LNCaP clone FGC (cell line): ENCODE measurements around the gene SASH1.

Experiments used
- DNase-seq: peaks from one replicate; pipeline ENCODE4 v3.0.0-alpha.2; 2011; ENCODE audit warnings: low read depth
- H3K4me3 ChIP-seq: 2 replicates; pipeline ENCODE4 v1.5.1; 2011; ENCODE audit warnings: mild to moderate bottlenecking, low read depth, low read length, control low read depth
- TF ChIP-seq, protein P1 (sequence below): IDR thresholded peaks from 2 replicates; pipeline ENCODE4 v1.5.1; 2012; ENCODE audit warnings: mild to moderate bottlenecking; ENCODE audit not compliant: control insufficient read depth, insufficient read depth; ENCODE audit errors: extremely low read depth

Gene SASH1

GRCh38 chr6:148507774-148508173 lies 165.1 kb downstream of the SASH1 start:
- H3K4me3 ChIP-seq: no peak overlapping the region
- TF ChIP-seq, protein P1, sequence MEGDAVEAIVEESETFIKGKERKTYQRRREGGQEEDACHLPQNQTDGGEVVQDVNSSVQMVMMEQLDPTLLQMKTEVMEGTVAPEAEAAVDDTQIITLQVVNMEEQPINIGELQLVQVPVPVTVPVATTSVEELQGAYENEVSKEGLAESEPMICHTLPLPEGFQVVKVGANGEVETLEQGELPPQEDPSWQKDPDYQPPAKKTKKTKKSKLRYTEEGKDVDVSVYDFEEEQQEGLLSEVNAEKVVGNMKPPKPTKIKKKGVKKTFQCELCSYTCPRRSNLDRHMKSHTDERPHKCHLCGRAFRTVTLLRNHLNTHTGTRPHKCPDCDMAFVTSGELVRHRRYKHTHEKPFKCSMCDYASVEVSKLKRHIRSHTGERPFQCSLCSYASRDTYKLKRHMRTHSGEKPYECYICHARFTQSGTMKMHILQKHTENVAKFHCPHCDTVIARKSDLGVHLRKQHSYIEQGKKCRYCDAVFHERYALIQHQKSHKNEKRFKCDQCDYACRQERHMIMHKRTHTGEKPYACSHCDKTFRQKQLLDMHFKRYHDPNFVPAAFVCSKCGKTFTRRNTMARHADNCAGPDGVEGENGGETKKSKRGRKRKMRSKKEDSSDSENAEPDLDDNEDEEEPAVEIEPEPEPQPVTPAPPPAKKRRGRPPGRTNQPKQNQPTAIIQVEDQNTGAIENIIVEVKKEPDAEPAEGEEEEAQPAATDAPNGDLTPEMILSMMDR: no peak
- DNase-seq: no peak

DNA sequence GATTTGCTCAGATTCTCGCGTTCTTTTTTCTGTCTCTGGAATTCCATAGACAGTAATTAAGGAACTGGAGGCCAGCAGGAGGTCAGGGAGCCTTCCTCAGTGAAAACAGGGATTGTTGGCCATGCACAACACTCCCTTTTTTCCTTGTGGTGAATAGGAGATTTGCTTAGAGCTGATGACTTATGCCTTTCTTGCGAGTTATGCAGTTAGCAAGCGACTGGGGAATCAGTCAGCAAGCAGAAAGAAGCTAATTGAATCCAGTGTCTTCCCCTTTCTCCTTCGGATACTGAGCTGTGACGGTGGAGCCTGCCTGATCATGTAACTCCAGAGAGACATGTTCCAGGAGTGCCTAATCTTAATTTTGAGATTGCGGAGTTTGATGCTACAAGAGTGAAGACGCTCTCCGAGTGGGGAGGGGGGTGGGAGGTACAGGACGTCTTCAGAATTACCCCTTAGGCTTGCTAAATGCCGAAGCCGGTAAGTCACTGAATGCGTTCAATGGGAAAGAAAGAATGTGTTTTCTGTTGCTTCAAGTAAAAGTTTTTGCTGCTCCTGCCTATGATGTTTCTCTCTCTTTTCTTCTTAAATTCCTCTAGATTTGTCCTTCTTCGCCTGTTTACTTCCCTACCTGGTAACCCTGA lies 165.9 kb downstream of the SASH1 start:
- H3K4me3 ChIP-seq: no peak overlapping the region
- no peak for DNase-seq
- TF ChIP-seq, protein P1: no peak

GRCh38 chr6:148509119-148509799 lies 166.6 kb downstream of the SASH1 start:
- no peak overlapping the region for H3K4me3 ChIP-seq
- TF ChIP-seq, protein P1: no peak

DNA sequence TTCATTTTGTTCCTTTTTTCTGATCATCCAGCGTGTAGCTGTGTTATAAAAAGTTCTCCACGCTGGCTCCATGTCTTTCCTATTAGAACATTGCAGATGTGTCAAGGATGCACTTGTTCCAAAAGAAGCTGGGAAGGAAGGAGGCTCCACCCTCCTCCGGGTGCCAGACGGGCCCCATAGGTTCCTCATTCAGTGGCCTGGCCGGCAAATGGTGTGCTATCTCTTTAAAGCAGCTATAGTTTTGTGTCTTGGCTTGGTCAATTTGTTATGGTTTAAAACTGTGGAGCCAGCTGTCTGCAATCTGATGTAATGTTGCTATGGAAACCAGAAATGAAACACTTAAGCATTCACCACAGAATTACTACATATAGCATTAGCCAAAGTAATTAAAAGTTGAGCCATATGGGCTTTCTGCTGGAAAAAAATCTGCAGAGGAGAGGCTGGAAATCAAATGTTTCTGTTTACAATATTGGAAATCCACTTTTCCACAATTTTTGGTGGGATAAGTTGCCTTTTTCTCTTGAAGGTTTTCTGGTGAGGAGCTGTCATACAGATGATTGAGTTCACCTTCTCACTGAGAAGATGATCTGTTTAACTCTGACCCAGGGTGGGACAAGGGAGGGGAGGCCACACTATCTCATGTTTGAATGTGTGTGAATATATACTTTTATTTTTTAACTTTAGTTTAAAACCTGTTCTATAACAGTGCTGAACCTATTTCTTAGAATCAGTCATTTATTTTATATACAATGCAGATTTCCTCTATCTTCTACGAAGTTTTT lies 167.4 kb downstream of the SASH1 start:
- TF ChIP-seq, protein P1: no peak
- no peak overlapping the region for H3K4me3 ChIP-seq
- DNase-seq: no peak

More at GRCh38 chr6:148509119-148509799, 166.6 kb downstream of the SASH1 start:
- no peak for DNase-seq

- no peak overlapping the region for H3K4me3 ChIP-seq
- TF ChIP-seq, protein P1: no peak
- no peak for DNase-seq
Measured at GRCh38 chr6:148513145-148514071, 170.8 kb downstream of the SASH1 start.
